Glomerular endothelial cell (primary cell): Measurements from ENCODE around the gene SCRG1. TPM values are rescaled to one million over a fixed set of nuclear protein-coding genes. Genes with fewer than 3 reads are reported as not detected.

Experiments used
- DNase-seq: peaks from one replicate; pipeline ENCODE4 v3.0.0-alpha.2; 2011; ENCODE audit warnings: low read depth, low spot score; ENCODE audit errors: extremely low read depth
- total RNA-seq: library from RNA; depleted of rRNA; stranded (reverse); fragments of >200 nt; gene quantifications from 2 replicates; pipeline ENCODE4 v1.2.3, GENCODE V29; 2015

Gene SCRG1
- total RNA-seq, 1 donor from 2014 or later = not detected

- no peak for DNase-seq
Measured at GRCh38 chr4:173411106-173411693, 12.3 kb upstream of the SCRG1 start.

DNA sequence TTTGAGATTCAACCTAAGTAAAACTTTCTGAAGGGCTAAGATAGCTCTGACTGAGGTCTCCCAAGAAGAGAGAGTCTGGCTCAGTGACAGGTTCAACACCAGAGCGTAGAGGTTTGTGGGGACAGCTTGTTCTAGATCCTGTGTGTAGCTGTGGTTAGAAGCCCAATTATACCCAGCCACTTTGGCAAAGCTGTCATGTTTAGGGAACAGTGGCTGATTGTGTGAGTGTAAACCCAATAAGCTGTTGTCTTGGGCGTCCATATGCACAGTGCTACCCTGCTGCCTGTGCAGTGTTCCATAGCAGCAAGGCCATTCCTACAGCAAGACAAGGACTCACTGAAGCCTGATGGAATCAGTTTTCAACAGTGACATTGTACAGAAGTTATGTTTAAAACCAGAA is 11.2 kb upstream of the SCRG1 start:
- DNase-seq = no peak

GRCh38 chr4:173405840-173406606 is 7.1 kb upstream of the SCRG1 start:
- DNase-seq = no peak

DNA sequence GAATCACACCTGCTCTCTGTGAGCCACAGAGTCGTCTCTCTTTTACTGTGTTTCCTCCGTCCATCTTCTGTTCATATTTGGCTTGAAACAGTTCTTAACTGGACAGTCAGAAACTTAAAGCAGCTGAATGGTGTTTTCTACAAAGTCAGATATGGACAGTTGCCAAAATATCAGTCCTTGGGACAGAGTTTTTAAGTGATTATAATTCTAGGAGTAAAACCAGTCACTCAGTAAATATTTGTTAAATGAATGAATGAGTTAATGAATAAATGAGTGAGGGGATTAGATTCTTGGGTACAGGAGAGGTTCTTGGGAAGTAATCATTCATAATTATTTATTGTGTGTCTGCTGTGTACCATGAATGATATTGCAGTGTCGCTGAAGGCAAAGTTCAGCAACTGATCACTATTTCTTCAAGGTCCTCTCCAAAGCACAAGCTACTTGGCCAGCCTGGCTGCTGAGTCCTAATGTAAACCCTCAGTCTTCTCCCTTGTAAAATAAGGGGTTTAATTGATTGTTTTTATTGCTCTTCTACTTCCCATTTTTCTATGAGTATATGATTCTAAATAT is 5.5 kb upstream of the SCRG1 start:
- DNase-seq = no peak

DNA sequence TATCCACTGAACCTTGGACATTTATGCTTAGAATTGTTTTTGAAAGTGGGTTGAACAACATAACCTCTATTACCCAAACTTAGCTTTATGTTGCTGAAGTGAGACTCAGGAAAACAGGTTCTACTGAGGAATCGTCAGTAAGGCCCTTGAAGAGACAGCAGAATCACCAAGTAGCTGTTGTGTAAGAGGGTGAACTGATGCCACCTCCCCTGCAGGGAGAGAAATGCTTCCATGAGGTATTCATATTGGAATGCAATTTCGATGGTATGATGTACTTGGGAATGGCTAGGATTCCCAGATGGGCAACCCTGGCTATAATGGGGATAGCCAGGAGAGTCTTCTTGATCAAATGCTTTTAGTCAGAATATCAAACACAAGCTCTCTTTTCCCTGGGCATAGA is 4.1 kb upstream of the SCRG1 start:
- DNase-seq = no peak

DNA sequence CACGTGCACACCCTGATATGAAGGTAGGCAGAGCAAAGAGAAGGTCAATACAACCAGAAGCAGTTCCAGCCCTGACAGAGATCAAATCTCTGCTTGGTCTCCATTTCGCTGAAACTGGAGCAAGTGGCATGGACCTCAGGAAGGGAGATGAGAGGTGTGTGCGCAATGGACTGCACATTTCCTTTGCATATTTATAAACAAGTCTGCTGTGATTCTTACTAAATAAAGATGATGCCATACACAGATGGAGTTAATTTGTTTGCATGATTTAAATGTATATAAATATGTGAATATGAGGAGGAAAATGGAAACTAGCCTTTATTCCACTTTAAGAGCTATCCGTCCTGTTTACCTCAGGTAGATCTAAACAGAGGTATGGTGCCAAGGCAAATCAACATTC is 2.1 kb upstream of the SCRG1 start:
- DNase-seq = no peak

GRCh38 chr4:173398220-173398619 is 696 bp downstream of the SCRG1 start:
- DNase-seq = no peak

DNA sequence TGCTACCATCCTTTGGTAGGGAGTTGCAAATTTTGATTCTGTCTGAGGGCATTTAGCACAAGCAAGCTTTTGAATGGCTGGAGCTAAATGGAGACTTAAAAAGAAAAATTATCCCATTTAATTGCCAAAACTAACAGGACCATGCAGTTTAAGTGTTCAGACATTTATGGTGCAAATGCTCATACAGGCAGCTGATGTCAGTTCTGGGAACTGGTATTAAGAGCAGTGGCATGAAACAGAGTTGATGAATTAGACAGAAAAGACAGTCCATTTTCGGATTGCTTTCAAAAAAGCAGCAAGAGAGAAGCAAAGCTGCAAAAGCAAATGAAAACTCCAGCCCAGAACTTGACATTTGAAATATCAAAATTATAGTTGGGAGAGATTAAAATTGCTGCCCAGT is 1.3 kb downstream of the SCRG1 start:
- DNase-seq = no peak

DNA sequence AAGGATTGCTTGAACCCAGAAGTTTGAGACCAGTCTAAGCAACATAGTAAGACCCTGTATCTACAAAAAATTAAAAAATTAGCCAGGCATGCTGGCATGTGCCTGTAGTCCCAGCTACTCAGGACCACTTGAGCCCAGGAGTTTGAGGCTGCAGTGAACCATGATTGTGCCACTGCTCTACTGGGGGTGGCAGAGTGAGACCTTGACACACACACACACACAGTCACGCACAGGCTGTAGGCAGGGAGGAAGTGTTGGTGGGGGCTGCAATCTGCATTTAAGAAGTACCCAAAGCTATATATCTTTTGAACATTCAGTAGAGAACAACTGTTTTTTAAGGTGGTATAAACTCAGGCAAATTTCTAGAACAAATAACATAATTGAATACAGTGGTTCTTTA is 7.2 kb downstream of the SCRG1 start:
- DNase-seq = no peak

GRCh38 chr4:173386751-173387150 is 12.2 kb downstream of the SCRG1 start:
- DNase-seq = no peak

DNA sequence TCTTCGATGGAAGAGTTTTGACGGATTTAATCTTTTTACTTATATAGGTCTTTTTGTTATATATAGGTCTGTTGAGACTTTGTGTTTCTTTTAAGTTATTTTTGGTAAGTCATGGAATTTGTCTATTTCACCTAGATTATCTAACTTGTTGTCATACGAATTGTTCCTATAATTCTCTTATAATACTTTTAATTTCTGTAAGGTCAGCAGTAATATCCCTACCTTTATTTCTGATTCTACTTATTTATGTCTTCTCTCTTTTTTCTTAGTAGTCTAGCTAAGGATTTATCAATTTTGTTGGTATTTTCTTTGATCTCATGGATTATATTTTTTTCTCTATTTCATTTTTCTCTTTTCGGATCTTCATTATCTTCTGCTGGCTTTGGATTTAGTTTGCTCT is 16.6 kb downstream of the SCRG1 start:
- no peak for DNase-seq

DNA sequence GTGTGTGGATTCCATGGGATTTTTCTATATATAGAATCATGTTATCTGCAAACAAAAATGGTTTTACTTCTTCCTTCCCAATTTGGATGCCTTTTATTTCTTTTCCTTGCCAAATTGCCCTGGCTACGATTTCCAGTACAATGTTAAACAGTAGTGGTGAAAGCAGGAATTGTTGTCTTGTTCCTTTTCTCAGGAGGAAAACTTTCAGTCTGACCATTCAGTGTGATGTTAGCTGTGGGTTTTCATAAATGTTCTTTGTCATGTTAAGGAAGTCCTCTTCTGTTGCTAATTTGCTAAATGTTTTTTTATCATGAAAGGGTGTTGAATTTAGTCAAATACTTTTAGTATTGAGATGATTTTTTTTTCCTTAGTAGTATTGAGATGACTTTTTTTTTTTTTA is 17.3 kb downstream of the SCRG1 start:
- no peak for DNase-seq

DNA sequence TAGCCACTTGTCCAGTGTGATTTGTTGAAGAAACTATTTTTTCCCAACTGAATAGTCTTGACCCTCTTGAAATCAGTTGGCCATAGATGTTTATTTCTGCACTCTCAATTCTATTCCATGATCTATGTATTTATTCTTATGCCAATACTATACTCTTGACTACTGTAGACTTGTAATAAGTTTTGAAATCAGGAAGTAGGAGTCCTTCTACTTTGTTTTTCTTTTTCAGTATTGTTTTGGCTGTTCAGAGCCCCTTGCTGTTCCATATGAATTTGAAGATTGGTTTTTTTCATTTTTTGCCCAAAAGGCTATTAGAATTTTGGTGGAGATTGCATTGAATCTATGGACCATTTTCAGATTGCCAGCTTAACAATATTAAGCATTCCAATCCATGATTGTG is 17.9 kb downstream of the SCRG1 start:
- DNase-seq = no peak

DNA sequence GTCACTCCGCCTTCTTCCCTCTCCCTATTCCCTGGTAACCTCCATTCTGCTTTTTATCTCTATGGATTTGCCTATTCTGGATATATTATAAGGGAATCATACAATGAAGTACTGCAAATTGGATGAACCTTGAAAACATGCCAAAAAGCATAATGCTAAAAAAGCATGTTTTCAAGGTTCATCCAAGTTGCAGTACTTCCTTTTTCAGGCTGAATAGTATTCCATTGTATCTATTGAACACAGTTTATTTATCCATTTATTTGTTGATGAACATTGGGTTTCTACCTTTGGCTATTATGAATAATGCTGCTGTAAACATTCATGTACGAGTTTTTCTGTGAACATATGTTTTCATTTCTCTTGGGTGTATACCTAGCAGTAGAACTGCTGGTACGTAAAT is 19.0 kb downstream of the SCRG1 start:
- no peak for DNase-seq

DNA sequence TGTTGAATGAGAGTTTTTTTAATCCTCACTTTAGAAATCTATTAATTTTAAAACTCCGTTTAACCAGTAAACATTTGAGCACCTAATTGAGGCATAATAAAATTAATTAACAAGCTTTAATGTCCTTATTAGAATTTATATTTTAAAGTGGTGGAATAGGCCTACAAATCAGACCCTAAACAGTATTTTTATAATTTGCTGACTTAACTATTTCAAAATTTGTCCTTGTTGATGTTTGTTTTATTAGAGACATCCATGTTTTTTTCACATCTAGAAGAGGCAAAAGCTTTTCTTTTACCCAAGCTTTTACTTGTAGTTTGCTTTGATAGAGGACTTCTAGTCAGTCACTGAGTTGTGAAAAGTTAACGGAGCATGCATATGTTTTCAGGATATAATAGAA is 24.3 kb downstream of the SCRG1 start:
- no peak for DNase-seq

DNA sequence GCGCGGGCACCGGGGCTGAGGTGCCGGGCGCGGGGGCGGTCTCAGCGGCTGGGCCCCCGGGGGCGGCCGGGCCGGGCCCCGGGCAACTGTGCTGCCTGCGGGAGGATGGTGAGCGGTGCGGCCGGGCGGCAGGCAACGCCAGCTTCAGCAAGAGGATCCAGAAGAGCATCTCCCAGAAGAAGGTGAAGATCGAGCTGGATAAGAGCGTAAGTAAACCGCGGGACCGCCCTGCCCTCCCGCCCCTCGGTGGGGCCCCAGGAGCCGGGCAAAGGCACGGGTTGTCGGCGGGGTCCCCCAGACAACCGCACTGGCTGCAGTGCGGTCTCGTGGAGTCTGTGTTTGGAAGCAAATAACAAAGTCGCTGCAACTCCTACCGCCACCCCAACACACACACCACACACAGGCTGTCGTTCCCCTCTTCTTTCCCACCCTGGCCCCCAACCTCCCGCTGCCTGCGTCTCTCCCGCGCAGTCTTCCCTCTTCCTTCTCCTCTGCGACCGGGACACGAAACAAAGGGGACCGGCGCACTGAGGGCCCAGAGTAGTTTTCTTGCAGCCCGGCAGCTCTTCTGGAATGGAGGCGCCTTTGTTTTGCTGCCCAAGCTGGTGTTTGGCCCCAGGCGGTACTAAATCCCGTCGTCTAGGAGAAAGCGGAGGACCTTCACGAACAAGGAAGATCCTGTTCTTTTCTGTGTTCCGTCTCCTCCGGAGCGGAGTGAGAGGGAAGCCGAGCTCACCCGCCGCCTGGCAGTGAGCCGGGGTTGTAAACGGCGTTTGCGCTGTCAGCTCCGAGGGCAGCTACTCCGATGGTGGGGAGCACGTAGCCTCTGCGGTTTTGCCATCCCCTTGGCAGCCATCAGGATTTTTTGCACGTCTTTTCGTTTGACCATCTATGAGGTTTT is 27.4 kb downstream of the SCRG1 start:
- no peak for DNase-seq

GRCh38 chr4:173370477-173371291 is 28.2 kb downstream of the SCRG1 start, which contains the start of gene SAP30:
TSS of gene SAP30 (plus strand) at chr4:173370954. CDS start at chr4:173371183, 229 bp downstream.
- no peak for DNase-seq

DNA sequence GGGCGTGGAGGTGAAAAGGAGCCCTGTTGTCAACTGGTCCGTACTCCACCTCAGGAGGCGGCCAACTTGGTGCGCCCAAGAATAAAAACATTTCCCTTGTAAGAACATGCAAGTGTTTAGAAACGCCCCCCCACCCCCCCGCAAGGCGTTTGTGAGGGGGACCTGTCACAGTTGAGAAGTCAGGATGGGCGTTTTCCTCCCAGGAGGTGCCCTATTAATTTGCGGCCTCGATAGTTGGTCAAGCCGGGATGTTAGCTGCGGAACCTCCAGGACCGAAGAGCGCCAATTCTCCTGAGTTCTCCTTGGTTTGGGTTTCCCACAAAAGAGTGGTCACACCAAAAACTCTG is 28.8 kb downstream of the SCRG1 start:
- DNase-seq = no peak

- DNase-seq = no peak
Measured at GRCh38 chr4:173367946-173368345, 31.0 kb downstream of the SCRG1 start.

DNA sequence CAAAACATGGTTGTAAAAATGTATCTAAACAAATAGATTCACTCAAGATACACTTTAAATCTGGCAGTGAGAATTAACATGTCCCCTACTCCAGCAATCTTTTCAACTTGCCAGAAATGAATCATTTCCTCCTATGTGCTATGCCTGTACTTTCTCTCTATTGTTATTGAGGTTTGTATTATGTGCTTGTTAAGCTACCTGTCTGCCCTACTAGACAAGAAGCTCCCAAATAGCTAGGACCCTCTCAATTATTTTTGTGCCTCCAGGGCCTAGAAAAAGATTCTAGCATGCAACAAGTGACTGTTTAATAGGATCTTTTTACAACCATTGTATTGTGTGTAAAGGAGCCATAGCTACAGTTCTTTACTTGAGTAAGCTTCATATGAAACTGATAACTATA is 31.6 kb downstream of the SCRG1 start:
- DNase-seq = no peak
